ENCODE data around the gene SERTAD4. TPM values are rescaled to one million over a fixed set of nuclear protein-coding genes. Genes with fewer than 3 reads are reported as not detected.

The SERTAD4 gene
- total and polyA plus RNA-seq, 2 experiments from 2014 or later: 1.3 to 1.6 TPM

DNA sequence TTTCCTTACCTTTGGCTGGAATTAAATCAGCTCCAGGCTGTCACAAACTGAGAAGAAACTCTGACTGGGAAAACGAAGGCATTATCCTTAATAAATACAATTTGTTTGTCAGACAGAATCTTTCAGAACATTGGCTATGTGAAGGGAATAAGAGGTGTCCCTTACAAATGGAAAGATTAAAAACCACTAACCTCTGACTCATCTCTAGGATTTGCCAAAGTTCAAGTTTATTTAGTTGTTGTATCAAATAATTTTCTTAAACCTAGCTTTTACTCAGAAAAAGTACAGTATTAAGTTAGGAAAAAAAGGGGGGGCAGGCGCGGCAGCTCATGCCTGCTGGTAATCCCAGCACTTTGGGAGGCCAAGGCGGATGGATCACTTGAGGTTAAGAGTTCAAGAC lies 15.7 kb downstream of the SERTAD4 start (continued):
- TF ChIP-seq CREB1 (CRISPR knock-in tag; IDR thresholded peaks at IDR 0.05; ENCODE audit: low read depth) (no peak), STAT1 (IDR thresholded peaks at IDR 0.05; ENCODE audit: unreplicated experiment) (no peak), EZH2phosphoT487 (IDR thresholded peaks at IDR 0.05; ENCODE audit: unreplicated experiment) (no peak), ZNF331 (CRISPR knock-in tag; IDR thresholded peaks at IDR 0.05; ENCODE audit: low read depth) (no peak)

DNA sequence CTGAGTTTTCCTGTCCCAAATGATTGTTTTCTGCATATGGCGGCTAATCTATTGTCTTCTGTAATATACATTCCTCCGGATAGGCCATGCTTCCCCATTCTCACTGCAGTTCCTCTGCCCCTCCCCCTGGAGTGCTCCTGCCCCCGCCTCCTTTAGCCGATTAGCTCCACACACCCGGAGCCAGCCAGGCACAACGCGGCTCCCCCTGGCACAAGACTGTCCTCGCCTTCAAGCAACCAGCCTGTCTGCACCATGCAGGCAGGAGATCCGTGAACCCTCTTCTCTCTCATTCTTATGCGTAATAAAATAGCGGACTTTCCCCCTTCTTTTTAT lies 18.0 kb downstream of the SERTAD4 start:
- Histone ChIP-seq H3K79me2 (replicated peaks; ENCODE audit: insufficient read depth) (no peaks in the 10 kb centered on the region), H3K4me3 (peak overlapping the region; percentile 68), H3K4me2 (peak overlapping the region; percentile 92), H3K9me2 (ENCODE audit: insufficient read depth) (no peaks in the 10 kb centered on the region), H3F3A (replicated peaks; ENCODE audit: low read depth) (peaks cover 11% of the 10 kb centered on the region; the same call in 1 of the 2 replicates), H3K27ac (ENCODE audit: low read depth) (peak overlapping the region; percentile 80; the same call in 1 of the 2 replicates), H3K27me3 (ENCODE audit: insufficient read depth) (peaks cover 47% of the 10 kb centered on the region), H4K20me1 (replicated peaks; ENCODE audit: insufficient read depth) (no peaks in the 10 kb centered on the region), H2AFZ (peak overlapping the region; percentile 49; the same call in 1 of the 2 replicates), H3K36me3 (ENCODE audit: insufficient read depth) (no peaks in the 10 kb centered on the region), H3K4me1 (ENCODE audit: insufficient read depth) (peaks cover 28% of the 10 kb centered on the region)
- H3K4me1 Mint-ChIP-seq: peaks cover 35% of the 10 kb centered on the region
- H3K27me3 Mint-ChIP-seq (ENCODE audit: insufficient read depth, low read depth, poor library complexity): peaks cover 14% of the 10 kb centered on the region
- no peak for TF ChIP-seq ZNF331 (CRISPR knock-in tag; IDR thresholded peaks at IDR 0.05; ENCODE audit: low read depth)
- peak; percentile 65 for TF ChIP-seq POLR2AphosphoS5 (IDR thresholded peaks at IDR 0.05; ENCODE audit: low read depth)
- ATAC-seq: peak; percentile 52
- no peaks in the 10 kb centered on the region for H3K36me3 Mint-ChIP-seq (ENCODE audit: low read depth)
- H3K9me3 Mint-ChIP-seq: no peaks in the 10 kb centered on the region
- peak overlapping the region; percentile 75 for H3K4me3 Mint-ChIP-seq
- peak overlapping the region; percentile 80 for H3K27ac Mint-ChIP-seq
- DNase-seq (ENCODE audit: low spot score): peak; percentile 83

DNA sequence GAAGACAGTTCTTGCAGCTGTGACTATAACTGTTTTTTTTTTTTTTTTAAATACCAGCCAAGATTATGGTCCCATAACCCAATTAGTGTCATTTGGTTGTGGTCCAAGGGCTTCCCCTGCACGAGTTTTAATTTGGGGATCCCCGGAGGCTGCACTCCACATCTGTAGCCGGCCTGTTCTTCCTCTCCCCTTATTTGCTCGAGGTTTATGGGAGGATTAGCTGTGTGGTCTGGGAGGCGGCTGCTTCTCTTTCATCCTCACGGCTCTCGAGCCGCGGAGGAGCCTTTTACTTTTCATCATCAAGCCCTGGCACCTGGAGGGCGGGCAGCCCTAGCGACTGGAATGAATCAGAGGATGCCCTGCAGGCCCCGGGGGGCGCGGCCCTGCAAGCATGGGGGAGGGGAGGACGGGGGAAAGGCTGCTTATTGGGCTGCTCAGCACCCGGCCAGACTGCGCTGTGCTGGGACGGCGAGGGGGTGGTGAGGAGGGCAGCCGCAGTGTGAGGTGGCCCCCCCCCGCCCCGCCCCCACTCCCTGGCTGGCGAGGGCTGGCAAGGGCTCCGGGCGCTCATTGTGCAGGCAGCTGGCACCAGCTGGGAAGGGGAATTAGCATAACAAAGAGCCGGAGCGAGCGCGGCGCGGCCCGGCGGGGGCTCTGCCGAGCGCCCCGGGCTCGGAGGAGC lies 18.5 kb downstream of the SERTAD4 start:
- peak overlapping the region; percentile 75 for H3K4me3 Mint-ChIP-seq
- H3K27me3 ChIP-seq (ENCODE audit: insufficient read depth): peaks cover 47% of the 10 kb centered on the region
- ATAC-seq: peak; percentile 65
- TF ChIP-seq EZH2phosphoT487 (IDR thresholded peaks at IDR 0.05; ENCODE audit: unreplicated experiment) (no peak), STAT1 (IDR thresholded peaks at IDR 0.05; ENCODE audit: unreplicated experiment) (no peak), CREB1 (CRISPR knock-in tag; IDR thresholded peaks at IDR 0.05; ENCODE audit: low read depth) (peak; percentile 43; the same call in 1 of the 2 replicates)
- peak overlapping the region; percentile 80 for H3K27ac Mint-ChIP-seq
- H4K20me1 ChIP-seq (replicated peaks; ENCODE audit: insufficient read depth): no peaks in the 10 kb centered on the region
- H3K4me1 ChIP-seq (ENCODE audit: insufficient read depth): peaks cover 28% of the 10 kb centered on the region
- peak overlapping the region; percentile 80; the same call in 1 of the 2 replicates for H3K27ac ChIP-seq (ENCODE audit: low read depth)
- peak; percentile 85 for DNase-seq (ENCODE audit: low spot score)
- H3K36me3 Mint-ChIP-seq (ENCODE audit: low read depth): no peaks in the 10 kb centered on the region
- no peaks in the 10 kb centered on the region for H3K79me2 ChIP-seq (replicated peaks; ENCODE audit: insufficient read depth)
- H3F3A ChIP-seq (replicated peaks; ENCODE audit: low read depth): peaks cover 11% of the 10 kb centered on the region; the same call in 1 of the 2 replicates
- H3K27me3 Mint-ChIP-seq (ENCODE audit: insufficient read depth, low read depth, poor library complexity): peaks cover 16% of the 10 kb centered on the region
- H3K4me3 ChIP-seq: peak overlapping the region; percentile 68
- H3K36me3 ChIP-seq (ENCODE audit: insufficient read depth): no peaks in the 10 kb centered on the region
- H3K4me2 ChIP-seq: peak overlapping the region; percentile 92
- H3K9me3 Mint-ChIP-seq: no peaks in the 10 kb centered on the region
- H2AFZ ChIP-seq: no peak overlapping the region
- H3K9me2 ChIP-seq (ENCODE audit: insufficient read depth): no peaks in the 10 kb centered on the region
- H3K4me1 Mint-ChIP-seq: peaks cover 34% of the 10 kb centered on the region

DNA sequence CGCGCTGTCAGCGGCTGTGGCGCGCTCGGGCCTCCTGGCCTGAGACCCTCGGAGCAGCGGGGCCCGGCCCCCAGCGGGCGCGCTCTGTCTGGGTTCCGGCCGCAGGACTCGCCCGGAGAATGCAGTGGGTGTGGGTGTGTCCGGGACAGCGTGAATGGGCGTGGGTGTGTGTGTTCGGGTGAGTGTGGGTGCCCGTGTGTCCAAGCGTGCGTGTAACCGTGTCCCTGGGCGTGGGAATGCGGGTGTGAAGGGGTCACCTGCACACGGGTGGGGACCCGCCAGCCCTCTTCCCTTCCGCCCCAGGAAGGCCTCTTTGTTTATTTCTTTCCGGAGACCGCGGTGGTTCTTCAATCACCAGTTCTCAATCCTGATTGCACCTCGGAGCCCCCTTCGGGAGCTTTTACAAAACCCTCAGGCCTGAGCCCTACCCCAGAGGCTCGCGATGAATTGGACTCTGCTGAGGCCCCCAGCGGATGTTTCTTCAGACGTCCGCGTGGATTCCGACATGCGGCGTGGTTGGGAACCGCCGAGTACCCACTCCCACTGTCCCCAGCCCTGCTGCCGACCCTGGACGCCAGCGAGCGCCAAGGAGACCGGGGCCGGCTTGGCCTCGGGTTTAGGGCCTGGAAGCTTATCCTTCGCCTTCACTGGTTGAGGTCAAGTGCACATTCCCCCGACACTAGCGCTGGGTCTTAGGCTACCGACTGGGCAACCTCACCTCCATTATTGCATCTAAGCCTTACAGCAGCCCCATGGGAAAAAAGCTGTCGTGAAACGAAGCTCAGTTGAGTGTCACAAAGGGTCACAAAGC lies 19.3 kb downstream of the SERTAD4 start:
- Histone ChIP-seq H3K79me2 (replicated peaks; ENCODE audit: insufficient read depth) (no peaks in the 10 kb centered on the region), H3K4me3 (peak overlapping the region; percentile 68), H3K27me3 (ENCODE audit: insufficient read depth) (peaks cover 47% of the 10 kb centered on the region), H3K4me2 (peak overlapping the region; percentile 92), H3K27ac (ENCODE audit: low read depth) (peak overlapping the region; percentile 59; the same call in 1 of the 2 replicates), H2AFZ (peak overlapping the region; percentile 85), H3K36me3 (ENCODE audit: insufficient read depth) (no peaks in the 10 kb centered on the region), H3K9me2 (ENCODE audit: insufficient read depth) (no peaks in the 10 kb centered on the region), H3K4me1 (ENCODE audit: insufficient read depth) (peaks cover 23% of the 10 kb centered on the region), H4K20me1 (replicated peaks; ENCODE audit: insufficient read depth) (no peaks in the 10 kb centered on the region), H3F3A (replicated peaks; ENCODE audit: low read depth) (peaks cover 11% of the 10 kb centered on the region; the same call in 1 of the 2 replicates)
- Mint-ChIP-seq H3K4me1 (peaks cover 31% of the 10 kb centered on the region), H3K27me3 (ENCODE audit: insufficient read depth, low read depth, poor library complexity) (peaks cover 16% of the 10 kb centered on the region), H3K27ac (peak overlapping the region; percentile 97), H3K9me3 (no peaks in the 10 kb centered on the region), H3K36me3 (ENCODE audit: low read depth) (no peaks in the 10 kb centered on the region), H3K4me3 (peak overlapping the region; percentile 89)
- peak; percentile 18 for ATAC-seq
- DNase-seq (ENCODE audit: low spot score): peak; percentile 64
- TF ChIP-seq, protein P1, sequence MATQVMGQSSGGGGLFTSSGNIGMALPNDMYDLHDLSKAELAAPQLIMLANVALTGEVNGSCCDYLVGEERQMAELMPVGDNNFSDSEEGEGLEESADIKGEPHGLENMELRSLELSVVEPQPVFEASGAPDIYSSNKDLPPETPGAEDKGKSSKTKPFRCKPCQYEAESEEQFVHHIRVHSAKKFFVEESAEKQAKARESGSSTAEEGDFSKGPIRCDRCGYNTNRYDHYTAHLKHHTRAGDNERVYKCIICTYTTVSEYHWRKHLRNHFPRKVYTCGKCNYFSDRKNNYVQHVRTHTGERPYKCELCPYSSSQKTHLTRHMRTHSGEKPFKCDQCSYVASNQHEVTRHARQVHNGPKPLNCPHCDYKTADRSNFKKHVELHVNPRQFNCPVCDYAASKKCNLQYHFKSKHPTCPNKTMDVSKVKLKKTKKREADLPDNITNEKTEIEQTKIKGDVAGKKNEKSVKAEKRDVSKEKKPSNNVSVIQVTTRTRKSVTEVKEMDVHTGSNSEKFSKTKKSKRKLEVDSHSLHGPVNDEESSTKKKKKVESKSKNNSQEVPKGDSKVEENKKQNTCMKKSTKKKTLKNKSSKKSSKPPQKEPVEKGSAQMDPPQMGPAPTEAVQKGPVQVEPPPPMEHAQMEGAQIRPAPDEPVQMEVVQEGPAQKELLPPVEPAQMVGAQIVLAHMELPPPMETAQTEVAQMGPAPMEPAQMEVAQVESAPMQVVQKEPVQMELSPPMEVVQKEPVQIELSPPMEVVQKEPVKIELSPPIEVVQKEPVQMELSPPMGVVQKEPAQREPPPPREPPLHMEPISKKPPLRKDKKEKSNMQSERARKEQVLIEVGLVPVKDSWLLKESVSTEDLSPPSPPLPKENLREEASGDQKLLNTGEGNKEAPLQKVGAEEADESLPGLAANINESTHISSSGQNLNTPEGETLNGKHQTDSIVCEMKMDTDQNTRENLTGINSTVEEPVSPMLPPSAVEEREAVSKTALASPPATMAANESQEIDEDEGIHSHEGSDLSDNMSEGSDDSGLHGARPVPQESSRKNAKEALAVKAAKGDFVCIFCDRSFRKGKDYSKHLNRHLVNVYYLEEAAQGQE (IDR thresholded peaks at IDR 0.05; ENCODE audit: unreplicated experiment): no peak
- TF ChIP-seq CREB1 (CRISPR knock-in tag; IDR thresholded peaks at IDR 0.05; ENCODE audit: low read depth) (no peak), STAT1 (IDR thresholded peaks at IDR 0.05; ENCODE audit: unreplicated experiment) (no peak)
